Stimulated activated CD4-positive, alpha-beta T cell treated with anti-CD3 and anti-CD28 coated beads, Interleukin-4, amount 100 ng/mL, for 4 hours (primary cell): ENCODE data around the gene SPEF2.

Experiments used
- DNase-seq, 2 experiments: peaks; one replicate each; pipeline ENCODE4 v3.0.0-alpha.2; 2020

SPEF2 gene

GRCh38 chr5:35857606-35858205 is 240.0 kb downstream of the SPEF2 start:
- DNase-seq, result no peak

GRCh38 chr5:35859101-35859661 is 241.5 kb downstream of the SPEF2 start:
- DNase-seq, result no peak

GRCh38 chr5:35860686-35861085 is 243.0 kb downstream of the SPEF2 start:
- no peak for DNase-seq

- no peak for DNase-seq
Observed at GRCh38 chr5:35861718-35862117, 244.1 kb downstream of the SPEF2 start.

- DNase-seq, result no peak
Observed at GRCh38 chr5:35862126-35862525, 244.5 kb downstream of the SPEF2 start.

GRCh38 chr5:35863159-35863558 is 245.5 kb downstream of the SPEF2 start:
- no peak for DNase-seq
